Fibroblast of lung (primary cell): ENCODE results near the gene ADGRG3. TPM values are rescaled to one million over a fixed set of nuclear protein-coding genes. Genes with fewer than 3 reads are reported as not detected.

Source experiments
- DNase-seq, 2 donors: peaks; one replicate each; pipeline versions ENCODE4 v3.0.0 to v3.0.0-alpha.2; 2010; ENCODE audit warnings: low read depth in 2 of 2
- H2AFZ ChIP-seq: 2 replicates; pipeline ENCODE4 v1.5.1; 2012; ENCODE audit warnings: low read length, control low read depth, inconsistent platforms
- H3K27ac ChIP-seq: 2 replicates; pipeline ENCODE4 v1.5.1; 2011; ENCODE audit warnings: low read length, control low read depth; ENCODE audit not compliant: insufficient read depth
- H3K27me3 ChIP-seq: 2 replicates; pipeline ENCODE4 v1.5.1; 2011; ENCODE audit warnings: mild to moderate bottlenecking, low read length; ENCODE audit not compliant: control insufficient read depth, insufficient read depth
- H3K36me3 ChIP-seq: 2 replicates; pipeline ENCODE4 v1.5.1; 2011; ENCODE audit warnings: low read length; ENCODE audit not compliant: control insufficient read depth, insufficient read depth
- H3K4me1 ChIP-seq: 2 replicates; pipeline ENCODE4 v1.5.1; 2011; ENCODE audit warnings: low read length; ENCODE audit not compliant: control insufficient read depth, insufficient read depth; ENCODE audit errors: extremely low read depth
- H3K4me2 ChIP-seq: 2 replicates; pipeline ENCODE4 v1.5.1; 2011; ENCODE audit warnings: low read length, control low read depth; ENCODE audit not compliant: insufficient read depth; ENCODE audit errors: extremely low read depth
- H3K4me3 ChIP-seq, 4 experiments: fragments of 200-600 bp in 1 of 4; sonication (generic) in 1 of 4; replicated peaks in 1 of 4; 2 replicates each; pipeline ENCODE4 v1.5.1; 2011 to 2016; ENCODE audit warnings: low read length in 4 of 4, low read depth in 3 of 4, mild to moderate bottlenecking in 3 of 4, control low read depth in 2 of 4, inconsistent platforms in 1 of 4, mixed read lengths in 1 of 4; ENCODE audit not compliant: insufficient read depth in 1 of 4; ENCODE audit errors: control extremely low read depth in 1 of 4
- H3K79me2 ChIP-seq: 2 replicates; pipeline ENCODE4 v1.5.1; 2012; ENCODE audit warnings: mild to moderate bottlenecking, low read length, inconsistent platforms; ENCODE audit not compliant: control insufficient read depth, insufficient read depth
- H3K9ac ChIP-seq: 2 replicates; pipeline ENCODE4 v1.5.1; 2011; ENCODE audit warnings: mild to moderate bottlenecking, low read length, control low read depth; ENCODE audit not compliant: insufficient read depth
- H3K9me3 ChIP-seq: 2 replicates; pipeline ENCODE4 v1.5.1; 2012; ENCODE audit warnings: low read depth, low read length; ENCODE audit not compliant: control insufficient read depth, insufficient read depth
- H4K20me1 ChIP-seq: 2 replicates; pipeline ENCODE4 v1.5.1; 2011; ENCODE audit warnings: low read length; ENCODE audit not compliant: control insufficient read depth, insufficient read depth; ENCODE audit errors: extremely low read depth
- EZH2 ChIP-seq: IDR thresholded peaks from 2 replicates; pipeline ENCODE4 v1.5.1; 2012; ENCODE audit warnings: low read length, control low read depth, mild to moderate bottlenecking; ENCODE audit errors: missing control alignments
- polyA plus RNA-seq, 2 donors: library from polyadenylated mRNA; depleted of rRNA in 1 of 2; stranded (reverse) in 1 of 2; unstranded in 1 of 2; fragments of >200 nt; gene quantifications; 2 replicates each; pipeline ENCODE4 v1.2.1, GENCODE V29; 2011 to 2012; ENCODE audit warnings: missing spikeins in 1 of 2
- total RNA-seq: library from RNA; depleted of rRNA; stranded (reverse); fragments of >200 nt; gene quantifications from 2 replicates; pipeline ENCODE4 v1.2.1, GENCODE V29; 2014
- TF ChIP-seq, protein P1 (sequence below), 2 donors: IDR thresholded peaks in 1 of 2; conservative IDR thresholded peaks in 1 of 2; 1 replicate in 1 of 2; 2 replicates in 1 of 2; pipeline ENCODE4 v1.5.1; 2011 to 2012; ENCODE audit warnings: low read length in 2 of 2, control low read depth in 1 of 2, inconsistent platforms in 1 of 2, low read depth in 1 of 2, mild to moderate bottlenecking in 1 of 2

ADGRG3 gene
- total and polyA plus RNA-seq, 2 donors (not counting 1 experiment from before 2014, with no cell fraction given) = not detected

DNA sequence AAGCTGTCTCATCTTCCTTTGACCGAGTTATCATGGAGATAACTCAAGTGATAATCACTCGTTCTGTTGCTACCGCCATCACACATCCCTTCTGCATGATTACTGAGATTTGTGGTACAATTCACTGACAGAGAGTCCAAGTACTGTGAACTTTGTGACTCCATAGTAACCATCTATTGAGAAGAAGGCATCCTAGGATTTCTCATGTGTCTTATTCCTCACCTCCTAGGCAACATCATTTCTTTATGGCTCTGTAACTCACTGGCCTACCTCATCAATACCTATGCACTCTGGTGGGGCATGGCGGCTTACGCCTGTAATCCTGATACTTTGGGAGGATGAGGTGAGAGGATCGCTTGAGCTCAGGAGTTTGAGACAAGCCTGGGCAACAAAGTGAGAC is 45.9 kb downstream of the ADGRG3 start:
- no peak for DNase-seq
- no peaks in the 10 kb centered on the region for H3K79me2 ChIP-seq
- no peaks in the 10 kb centered on the region for H3K4me1 ChIP-seq
- no peaks in the 10 kb centered on the region for H4K20me1 ChIP-seq
- no peak overlapping the region for H3K27ac ChIP-seq
- no peak overlapping the region for H3K4me3 ChIP-seq
- peaks cover 16% of the 10 kb centered on the region for H3K27me3 ChIP-seq
- H3K4me2 ChIP-seq = no peak overlapping the region
- H2AFZ ChIP-seq = no peak overlapping the region
- H3K9ac ChIP-seq = no peak overlapping the region
- H3K36me3 ChIP-seq = no peaks in the 10 kb centered on the region
- TF ChIP-seq, protein P1, sequence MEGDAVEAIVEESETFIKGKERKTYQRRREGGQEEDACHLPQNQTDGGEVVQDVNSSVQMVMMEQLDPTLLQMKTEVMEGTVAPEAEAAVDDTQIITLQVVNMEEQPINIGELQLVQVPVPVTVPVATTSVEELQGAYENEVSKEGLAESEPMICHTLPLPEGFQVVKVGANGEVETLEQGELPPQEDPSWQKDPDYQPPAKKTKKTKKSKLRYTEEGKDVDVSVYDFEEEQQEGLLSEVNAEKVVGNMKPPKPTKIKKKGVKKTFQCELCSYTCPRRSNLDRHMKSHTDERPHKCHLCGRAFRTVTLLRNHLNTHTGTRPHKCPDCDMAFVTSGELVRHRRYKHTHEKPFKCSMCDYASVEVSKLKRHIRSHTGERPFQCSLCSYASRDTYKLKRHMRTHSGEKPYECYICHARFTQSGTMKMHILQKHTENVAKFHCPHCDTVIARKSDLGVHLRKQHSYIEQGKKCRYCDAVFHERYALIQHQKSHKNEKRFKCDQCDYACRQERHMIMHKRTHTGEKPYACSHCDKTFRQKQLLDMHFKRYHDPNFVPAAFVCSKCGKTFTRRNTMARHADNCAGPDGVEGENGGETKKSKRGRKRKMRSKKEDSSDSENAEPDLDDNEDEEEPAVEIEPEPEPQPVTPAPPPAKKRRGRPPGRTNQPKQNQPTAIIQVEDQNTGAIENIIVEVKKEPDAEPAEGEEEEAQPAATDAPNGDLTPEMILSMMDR (conservative IDR thresholded peaks at IDR 0.05 in 1 of 2, IDR thresholded peaks at IDR 0.05 in 1 of 2; ENCODE audit: low read depth in 1 of 2, low read length in 2 of 2) = no peak
- no peak for TF ChIP-seq EZH2
- no peaks in the 10 kb centered on the region for H3K9me3 ChIP-seq

DNA sequence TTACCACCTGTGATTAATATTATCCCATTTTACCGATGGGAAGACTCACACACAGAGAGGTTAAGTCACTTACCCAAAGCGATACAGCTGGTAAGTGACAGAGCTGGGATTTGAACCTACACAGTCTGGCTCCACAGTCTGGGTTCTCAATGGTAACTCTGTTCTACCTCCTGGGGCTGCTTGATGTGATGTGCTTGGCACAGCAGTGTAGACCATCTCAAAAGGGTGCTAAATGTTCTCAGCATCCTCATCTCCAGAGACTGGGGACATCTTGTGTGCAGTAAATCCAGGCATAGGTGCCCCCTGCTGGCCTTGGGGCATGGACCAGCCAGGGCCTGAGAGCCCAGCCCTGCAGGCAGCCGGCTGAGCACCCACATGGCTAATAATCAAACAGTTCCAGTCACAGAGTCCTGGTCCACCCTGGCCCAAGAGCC is 52.1 kb downstream of the ADGRG3 start:
- Histone ChIP-seq H2AFZ (no peak overlapping the region), H3K9me3 (no peaks in the 10 kb centered on the region), H3K27ac (no peak overlapping the region), H3K4me2 (no peak overlapping the region), H3K27me3 (peaks cover 5% of the 10 kb centered on the region), H3K36me3 (no peaks in the 10 kb centered on the region), H3K79me2 (no peaks in the 10 kb centered on the region), H4K20me1 (no peaks in the 10 kb centered on the region), H3K4me1 (no peaks in the 10 kb centered on the region), H3K4me3 (no peak overlapping the region), H3K9ac (no peak overlapping the region)
- DNase-seq = peak; percentile 36 to 59
- TF ChIP-seq, protein P1 (conservative IDR thresholded peaks at IDR 0.05 in 1 of 2, IDR thresholded peaks at IDR 0.05 in 1 of 2; ENCODE audit: low read depth in 1 of 2, low read length in 2 of 2) = peak; percentile 46 to 73
- TF ChIP-seq EZH2 = no peak

DNA sequence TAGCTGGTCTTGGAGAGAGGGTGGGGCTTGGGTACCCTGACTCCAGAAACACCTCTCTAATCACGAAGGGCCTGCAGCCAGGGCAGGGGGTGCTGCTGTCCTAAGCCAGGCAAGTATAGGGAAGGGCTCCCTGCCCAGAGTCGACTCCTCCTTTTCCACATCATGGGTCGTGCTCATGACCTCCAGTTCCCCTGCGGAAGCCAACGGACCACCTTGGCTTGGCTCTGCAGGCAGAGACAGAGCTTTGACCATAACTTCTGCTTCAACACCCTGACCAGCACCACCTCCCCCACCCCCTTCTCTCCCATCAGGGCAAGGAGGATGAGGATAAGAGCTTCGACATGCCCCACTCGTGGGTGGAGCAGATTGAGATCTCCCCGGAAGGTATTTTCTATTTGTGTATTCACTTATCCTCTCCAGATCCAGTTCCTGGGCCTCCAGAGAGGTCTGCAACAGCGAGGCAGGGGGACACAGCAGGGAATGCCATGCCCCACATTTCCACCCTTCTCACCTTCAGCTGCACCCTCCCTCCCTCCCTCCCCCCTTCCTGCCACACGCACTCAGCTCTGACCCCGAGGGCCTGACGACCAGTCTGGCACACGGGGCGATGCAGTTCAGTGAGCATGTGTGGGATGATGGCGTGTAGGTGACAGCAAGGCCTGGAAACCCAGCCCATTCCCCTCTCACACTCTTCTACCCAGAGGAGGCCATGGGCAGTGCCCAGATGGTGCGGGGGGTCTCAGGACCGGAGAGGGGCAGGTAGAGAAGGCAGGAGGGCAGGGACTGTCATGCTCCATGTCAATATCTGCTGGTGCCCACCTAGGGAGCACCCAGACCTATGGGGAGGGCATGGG is 53.5 kb downstream of the ADGRG3 start:
- Histone ChIP-seq H3K4me3 (no peak overlapping the region), H3K9ac (no peak overlapping the region), H3K36me3 (no peaks in the 10 kb centered on the region), H3K27me3 (no peaks in the 10 kb centered on the region), H4K20me1 (no peaks in the 10 kb centered on the region), H3K4me1 (no peaks in the 10 kb centered on the region), H3K79me2 (no peaks in the 10 kb centered on the region), H3K27ac (no peak overlapping the region), H3K4me2 (no peak overlapping the region), H2AFZ (no peak overlapping the region), H3K9me3 (no peaks in the 10 kb centered on the region)
- no peak for DNase-seq
- TF ChIP-seq EZH2 = no peak
- TF ChIP-seq, protein P1 (conservative IDR thresholded peaks at IDR 0.05 in 1 of 2, IDR thresholded peaks at IDR 0.05 in 1 of 2; ENCODE audit: low read depth in 1 of 2, low read length in 2 of 2) = no peak
